Central memory CD4-positive, alpha-beta T cell (primary cell): Measurements from ENCODE around the gene ID3.
"Not testable (repeated sequence)": the region's sequence is repeated elsewhere in the genome, so short reads cannot be mapped to it uniquely, and the experiment has no call there.

Source experiments
- DNase-seq: peaks from one replicate; pipeline ENCODE4 v3.0.0; 2022

Gene ID3

DNA sequence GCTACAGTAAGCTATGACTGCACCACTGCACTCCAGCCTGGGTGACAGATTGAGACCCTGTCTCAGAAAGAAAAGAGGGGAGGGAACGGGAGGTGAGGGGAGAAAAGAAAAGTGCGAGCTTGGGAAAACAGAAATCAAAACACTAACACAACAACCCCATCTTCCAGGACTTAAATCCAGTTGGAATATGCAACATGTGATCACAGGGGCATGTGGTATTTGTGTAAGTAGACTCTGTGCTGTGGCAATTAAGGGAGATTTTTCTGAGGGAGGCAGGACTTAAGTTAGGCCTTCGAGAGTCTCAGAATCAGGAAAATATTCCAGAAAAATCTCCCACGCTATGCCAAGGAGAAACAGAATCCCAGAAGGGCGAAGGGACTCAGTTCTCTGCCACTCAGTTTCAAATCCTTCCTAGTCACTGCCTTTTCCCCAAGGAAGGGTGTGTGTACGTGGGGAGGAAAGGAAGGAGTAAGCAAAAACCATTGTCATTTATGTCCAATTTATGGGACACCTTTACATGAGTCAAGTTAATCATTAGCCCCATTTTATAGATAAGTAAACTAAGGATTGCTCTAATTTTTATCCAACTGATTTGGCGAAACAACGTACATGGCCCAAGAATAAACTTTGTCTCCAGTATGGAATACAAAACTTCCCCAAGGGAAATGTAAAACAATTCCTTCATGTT lies 12.3 kb downstream of the ID3 start:
- no peak for DNase-seq

DNA sequence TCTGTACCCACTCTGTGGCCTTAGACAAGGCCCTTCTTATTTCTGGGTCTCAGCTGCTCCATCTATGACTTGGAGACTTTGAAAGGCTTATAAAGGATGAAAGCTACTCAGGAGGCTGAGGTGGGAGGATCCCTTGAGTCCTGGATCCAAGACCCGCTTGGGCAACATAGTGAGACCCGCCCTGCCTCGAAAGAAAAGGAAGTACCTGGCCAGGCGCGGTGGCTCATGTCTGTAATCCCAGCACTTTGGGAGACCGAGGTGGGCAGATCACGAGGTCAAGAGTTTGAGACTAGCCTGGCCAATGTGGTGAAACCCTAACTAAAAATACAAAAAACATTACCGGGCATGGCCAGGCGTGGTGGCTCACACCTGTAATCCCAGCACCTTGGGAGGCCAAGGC lies 13.4 kb downstream of the ID3 start:
- DNase-seq = no peak

DNA sequence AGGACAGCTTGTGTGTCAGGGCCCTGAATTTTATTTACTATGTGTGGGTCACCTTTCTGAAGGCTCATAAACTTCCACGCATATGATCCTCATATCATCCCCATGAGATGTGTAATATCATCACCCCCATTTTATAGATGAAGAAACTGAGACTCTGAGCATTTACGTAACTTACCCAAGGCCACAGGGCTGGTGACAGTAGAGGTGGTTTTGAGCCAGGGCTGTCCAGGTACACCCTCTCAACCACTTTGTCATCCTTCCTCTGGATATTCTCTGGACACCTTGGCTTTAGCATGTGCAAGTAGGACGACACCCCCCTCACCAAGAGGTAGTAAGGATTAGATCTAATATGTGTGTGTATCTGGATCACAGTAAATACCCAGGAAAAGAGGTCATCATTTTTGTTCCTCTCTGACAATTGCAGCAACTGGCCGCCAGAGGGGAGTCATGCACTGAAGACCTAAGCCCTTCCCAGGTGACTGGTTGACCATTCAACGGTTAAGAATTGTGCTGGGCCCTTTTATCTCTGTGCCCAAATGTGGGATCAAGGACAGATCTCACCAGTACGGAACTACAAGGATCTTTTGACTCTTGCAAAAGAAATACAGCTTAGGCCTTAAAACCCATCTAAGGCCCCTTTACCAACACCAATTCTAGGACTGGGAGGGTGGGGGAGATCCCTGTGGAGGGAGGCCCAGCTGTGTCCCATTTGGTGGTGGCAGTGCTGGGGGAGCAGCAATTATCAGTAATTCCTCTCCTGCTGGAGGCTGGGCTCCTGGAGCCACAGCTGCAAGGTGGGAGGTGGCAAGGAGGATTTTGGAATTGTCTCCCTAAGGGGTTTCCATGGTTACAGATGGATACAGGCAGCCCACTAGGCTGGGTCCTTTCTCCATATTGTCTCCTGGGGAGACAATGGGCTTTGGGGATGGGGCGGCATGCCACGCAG lies 14.6 kb downstream of the ID3 start:
- DNase-seq = peak; percentile 46

DNA sequence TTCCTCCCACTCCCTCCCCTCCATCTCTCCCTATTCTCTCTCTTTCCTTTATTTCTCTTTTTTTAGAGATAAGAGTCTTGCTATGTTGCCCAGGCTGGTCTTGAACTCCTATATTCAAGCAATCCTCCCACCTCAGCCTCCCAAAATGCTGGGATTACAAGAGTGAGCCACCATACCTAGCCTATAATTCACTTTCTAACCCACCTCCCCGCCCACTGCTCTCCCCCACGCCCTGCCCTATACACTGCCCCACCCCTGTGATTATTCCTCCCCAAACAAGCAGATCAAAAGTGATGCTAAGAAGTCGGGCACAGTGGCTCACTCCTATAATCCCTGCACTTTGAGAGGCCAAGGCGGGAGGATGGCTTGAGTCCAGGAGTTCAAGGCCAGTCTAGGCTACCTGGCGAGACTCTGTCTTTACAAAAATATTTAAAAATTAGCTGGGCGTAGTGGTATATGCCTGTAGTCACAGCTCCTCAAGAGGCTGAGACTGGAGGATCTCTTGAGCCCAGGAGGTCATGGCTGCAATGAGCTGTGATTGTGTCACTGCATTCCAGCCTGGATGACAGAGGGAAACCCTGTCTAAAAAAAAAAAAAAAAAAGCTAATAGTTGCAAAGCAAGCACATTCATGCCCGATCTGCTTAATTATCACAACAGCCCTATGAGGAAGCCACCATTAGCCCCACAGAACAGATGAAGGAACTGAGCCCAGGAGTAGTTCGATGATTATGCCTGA lies 15.4 kb downstream of the ID3 start:
- no peak for DNase-seq

DNA sequence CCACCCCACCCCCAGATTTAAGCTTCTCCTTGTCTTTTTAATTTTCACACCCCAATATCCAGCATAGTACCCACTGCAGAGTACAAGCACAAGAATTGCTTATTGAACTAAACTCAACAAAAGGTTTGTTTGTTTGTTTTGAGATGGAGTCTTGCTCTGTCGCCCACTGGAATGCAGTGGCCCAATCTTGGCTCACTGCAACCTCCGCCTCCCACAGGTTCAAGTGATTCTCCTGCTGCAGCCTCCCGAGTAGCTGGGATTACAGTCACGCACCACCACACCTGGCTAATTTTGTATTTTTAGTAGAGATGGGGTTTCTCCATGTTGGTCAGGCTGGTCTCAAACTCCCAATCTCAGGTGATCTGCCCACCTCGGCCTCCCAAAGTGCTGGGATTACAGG lies 16.4 kb downstream of the ID3 start:
- not testable (repeated sequence) for DNase-seq

DNA sequence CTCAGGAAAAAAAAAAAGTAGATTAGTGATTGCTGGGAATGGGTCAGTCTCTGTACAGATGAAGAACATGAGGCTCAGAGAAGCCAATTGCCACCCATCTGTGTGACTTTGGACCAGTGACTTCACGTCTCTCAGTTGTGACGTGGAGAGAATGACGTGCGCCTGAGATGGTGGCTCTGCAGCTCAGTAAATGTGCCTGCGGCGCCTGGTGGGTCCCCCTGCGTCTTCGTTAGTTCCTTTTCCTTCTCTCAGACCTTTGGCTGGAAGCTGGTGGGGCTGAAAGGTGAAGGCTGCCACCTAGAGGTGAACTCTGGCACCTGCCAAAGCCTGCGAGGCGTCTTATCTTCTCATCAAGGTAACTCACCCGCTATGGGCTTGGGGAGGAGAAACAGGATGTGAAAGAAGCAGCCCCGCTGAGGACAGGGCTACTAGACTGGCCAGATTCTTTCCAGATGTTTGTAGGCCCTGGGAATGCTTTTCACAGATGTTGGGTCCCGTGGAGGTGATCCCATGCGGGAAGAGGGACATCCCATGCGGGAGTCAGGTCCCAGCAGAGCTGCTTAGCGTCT lies 19.5 kb downstream of the ID3 start:
- DNase-seq = peak; percentile 91

DNA sequence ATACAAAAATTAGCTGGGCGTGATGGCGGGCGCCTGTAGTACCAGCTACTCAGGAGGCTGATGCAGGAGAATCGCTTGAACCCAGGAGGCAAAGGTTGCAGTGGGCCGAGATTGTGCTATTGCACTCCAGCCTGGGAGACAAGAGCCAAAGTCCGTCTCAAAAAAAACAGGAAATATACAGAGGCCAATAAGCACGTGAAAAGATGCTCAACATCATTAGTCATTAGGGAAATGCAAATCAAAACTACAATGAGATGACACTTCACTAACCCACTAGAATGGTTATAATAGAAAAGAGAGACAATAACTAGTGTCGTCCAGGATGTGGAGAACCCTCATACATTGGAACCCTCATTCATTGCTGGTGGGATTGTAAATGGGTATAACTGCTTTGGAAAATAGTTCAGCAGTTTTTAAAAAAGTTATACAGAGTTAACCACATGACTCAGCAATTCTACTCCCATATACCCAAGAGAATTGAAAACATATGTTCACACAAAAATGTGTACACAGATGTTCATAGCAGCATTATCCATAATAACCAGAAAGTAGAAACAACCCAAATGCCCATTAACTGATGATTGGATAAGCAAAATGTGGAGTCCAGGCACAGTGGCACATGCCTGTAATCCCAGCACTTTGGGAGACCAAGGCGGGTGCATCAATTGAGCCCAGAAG lies 21.9 kb downstream of the ID3 start:
- no peak for DNase-seq

DNA sequence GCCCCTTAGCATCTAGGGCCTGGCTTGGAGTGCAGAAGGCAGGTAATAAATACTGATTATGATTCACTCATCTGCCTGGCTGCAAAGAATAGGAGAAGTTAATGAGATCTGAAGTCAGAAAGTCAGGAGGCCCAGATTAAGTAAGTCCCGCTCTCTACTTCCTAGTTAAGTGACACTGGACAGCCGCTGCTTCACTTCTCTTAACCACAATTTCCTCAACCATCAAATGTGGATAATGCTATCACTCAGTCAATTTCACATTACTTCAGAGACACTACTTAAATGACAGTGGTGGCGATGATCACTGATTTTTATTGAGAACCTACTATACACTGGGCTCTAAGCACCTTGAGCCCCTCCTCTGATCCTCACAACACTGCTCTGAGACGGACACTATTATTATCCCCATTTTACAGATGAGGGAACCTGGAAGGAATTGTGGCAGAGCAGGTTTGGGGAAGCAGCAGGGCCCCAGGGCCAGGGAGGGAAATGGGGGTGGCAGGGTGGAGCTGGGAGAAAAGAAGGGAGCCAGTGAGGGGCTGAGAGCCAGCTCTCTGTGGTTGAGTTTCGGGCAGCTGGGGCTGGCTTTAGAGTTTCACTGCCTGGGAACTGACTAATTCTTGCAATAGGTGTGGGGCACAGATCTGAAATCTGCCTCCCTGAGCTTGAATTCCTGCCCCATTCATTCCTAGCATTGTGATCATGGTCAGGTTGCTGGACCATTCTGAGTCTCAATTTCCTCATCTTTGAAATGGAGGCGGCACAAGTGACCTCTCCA lies 25.9 kb downstream of the ID3 start:
- DNase-seq = no peak

DNA sequence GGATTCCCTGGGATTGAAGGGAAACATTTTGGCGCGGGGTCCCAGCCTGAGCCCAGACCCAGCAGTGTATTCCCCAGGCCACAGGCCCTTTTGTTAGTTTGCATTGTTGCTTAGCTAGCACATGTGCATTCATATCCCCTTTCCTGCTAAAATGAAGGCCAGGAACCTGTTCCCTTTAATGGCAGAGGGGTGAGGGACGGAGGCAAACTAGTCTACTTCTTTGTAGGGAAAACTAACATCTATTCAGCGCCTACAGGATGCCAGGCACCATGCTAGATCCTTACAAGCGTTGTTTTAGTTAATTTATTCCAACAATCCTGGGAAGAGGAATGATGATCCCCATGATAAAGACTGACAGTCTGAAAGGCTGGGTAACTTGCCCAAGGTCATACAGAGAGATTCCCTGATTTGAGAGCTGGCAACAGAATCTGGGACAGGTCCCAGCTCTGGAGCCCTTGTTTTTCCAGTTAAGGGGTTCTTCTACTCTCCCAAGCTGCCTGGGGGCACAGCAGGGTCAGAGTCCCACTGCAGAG lies 27.7 kb downstream of the ID3 start:
- DNase-seq = no peak

DNA sequence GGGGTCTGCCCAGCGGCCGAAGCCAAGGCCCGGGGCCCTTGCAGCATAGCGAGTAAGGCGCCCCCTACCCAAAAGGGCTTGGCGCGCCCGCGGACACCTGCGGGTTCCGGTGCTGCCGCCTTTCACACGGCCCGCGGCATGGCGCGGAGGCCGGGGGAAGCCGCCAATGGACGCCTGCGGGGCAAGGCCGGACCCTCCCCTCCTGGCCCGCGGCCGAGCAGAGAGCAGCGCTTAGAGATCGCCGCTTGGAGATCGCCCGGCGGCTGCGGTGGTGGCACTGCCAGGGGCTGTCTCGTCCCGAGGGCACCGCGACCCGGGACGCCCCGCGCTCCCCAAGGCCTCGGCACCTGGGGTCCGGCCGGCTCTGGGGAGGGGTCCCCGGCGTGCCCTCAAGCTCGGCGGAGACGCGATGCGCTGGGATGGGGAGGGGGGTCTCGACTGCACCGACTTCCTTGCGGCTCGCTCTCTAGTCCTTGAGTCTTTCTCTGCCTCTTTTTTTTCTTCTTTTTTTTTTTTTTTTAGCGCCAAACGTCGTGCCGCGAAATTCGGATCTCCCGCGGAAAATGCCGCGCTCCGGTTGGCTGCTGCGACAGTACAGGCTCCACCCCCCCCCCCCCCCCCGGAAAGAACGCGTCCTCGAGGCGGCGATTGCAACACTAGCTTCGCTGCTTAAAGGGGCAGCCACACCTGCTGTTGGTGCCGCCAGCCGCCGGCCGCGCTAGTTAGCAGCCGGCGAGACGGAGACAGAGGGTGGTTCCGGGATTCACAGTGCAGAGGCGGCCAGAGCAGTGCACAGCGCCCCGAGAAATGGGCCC lies 28.3 kb downstream of the ID3 start, which contains the start of gene E2F2:
Gene E2F2, minus strand, starts transcription at position 487 of the 815 bp plus-strand sequence. Its CDS starts 440 bp downstream, at position 47.
- DNase-seq = peak; percentile 79

DNA sequence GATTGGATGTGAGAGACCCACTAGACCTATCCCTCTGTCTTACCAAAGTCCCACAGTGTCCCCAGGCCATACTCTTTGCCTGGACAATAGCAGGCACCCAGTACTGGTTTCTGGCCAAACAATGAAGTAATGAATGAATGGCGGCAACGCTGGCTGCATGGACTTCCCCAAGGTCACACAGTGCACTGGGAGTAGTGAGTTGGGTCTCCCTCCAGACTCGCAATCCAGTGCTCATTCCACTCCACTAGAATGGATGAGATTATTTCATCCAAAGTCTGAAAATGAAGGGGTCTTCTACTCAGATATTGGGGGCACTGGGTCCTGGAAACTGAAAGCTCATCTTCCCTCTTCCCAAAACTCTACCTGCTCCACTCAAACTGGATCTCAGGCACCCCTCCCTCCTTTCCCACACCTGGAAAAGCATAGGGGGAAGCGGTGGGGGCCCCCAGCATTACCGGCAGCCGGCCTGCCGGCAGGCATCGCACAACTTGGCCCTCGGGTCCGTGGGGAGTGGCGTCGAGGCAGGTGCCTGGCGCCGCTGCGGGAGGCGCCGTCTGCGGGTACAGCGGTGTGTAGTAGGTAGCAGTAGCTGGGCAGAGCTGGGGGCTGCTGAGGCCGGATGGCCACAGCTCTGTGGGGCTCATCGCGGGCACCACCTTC lies 29.1 kb downstream of the ID3 start:
- DNase-seq = no peak

DNA sequence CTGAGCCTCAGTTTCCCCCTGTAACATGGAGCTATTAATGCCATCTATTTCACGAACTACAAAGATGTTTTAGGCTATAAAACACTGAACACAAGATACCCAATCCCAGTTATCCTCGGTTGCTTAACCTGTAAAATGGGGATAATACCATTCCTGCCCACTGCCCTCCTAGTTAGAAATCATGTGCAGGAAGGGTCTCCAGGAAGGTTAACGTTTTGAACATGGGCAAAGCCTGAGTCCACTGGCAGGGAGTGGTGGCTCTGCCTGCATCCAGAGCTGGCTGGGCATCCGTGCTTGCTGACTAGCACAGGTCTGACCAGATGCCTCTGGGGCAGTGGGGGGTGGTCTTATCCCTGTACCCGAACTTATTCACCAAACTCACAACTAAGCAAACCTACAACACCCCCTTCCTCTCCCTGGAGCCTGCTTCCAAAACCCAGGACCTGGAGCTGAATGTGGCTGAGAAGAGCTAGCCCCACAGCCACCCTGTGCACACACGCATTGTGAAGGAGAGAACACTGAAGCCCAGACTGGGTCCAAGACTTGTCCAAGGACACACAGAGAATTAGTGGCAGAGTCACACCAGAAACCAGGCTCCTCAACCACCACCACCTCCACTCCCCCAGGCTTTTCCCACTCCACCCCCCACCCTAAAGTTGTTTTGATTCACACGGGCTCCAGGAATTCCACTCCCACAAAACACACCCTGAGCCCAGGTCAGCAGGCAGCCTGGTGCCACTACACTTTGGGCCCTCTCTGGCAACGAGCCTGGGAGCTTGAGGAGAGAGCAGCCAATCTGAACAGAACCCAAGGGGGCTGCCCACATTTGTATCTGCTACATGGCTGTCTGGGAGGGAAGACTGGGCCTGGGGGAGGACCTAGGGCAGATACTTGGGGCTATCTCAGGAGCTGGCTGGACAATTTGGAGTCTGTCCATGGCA lies 29.9 kb downstream of the ID3 start:
- DNase-seq = no peak

DNA sequence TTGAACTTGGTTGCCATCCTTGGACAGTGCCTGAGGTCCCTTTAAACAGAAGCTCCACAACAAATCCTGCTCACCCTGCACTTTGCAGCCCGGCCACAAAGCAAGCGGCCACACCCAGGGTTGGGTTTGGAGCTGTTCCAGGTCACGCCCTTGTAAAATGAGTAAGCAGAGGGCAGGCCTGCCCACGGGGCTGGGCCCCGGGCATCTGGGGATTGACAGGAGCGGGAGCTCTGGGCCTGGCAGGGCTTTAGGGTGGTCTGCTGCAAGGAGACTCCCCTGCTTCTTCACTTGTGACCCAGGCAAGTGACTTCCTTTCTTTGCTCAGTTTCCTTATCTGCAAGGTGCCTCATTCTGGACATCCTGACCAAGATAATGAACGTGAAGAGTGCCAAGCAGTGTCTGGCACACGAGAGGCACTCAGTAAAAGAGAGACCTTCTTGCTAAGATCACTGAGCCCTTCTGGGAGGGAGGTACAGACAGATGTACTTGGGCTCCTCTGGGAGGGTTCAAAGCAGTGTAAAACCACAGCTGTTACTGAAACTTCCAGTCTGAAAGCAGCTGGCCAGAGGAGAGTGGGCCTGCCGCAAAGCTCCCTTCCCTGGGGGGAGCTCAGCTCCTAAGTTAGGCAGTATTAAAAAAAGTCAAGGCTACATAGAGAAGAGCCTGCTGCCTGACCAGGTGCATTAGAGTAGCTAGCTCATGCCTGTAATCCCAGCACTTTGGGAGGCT lies 30.9 kb downstream of the ID3 start:
- peak; percentile 77 for DNase-seq

DNA sequence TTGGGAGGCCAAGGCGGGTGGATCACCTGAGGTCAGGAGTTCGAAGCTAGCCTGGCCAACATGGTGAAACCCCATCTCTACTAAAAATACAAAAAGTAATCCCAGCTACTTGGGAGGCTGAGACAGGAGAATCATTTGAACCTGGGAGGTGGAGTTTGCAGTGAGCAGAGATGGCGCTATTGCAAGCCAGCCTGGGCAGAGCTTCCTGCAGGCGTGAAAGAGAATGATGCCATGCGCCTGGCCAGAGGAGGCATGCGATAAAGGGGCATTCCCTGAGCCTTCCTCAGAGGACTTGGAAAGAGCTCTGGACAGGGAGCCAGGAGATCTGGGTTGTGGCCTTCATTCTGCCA lies 31.4 kb downstream of the ID3 start:
- DNase-seq = no peak

DNA sequence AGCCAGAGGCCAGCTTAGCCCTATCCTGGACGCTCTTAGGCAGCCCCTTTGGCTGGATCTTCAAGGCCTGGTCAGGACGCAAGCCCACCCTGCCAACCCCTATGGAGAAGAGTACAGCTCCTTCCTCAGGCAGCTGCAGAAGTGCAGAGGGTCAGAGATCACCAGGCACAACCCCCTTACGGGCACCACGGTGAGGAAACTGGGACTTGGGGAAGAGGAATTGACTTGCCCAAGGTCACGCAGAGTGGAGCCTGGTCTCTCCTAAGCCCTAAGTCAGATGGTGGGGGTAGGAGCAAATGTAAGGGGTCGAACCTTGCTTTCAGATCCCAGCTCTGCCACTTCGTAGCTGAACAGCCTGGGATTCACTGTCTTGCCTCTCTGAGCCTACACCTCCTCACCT lies 31.9 kb downstream of the ID3 start:
- no peak for DNase-seq

DNA sequence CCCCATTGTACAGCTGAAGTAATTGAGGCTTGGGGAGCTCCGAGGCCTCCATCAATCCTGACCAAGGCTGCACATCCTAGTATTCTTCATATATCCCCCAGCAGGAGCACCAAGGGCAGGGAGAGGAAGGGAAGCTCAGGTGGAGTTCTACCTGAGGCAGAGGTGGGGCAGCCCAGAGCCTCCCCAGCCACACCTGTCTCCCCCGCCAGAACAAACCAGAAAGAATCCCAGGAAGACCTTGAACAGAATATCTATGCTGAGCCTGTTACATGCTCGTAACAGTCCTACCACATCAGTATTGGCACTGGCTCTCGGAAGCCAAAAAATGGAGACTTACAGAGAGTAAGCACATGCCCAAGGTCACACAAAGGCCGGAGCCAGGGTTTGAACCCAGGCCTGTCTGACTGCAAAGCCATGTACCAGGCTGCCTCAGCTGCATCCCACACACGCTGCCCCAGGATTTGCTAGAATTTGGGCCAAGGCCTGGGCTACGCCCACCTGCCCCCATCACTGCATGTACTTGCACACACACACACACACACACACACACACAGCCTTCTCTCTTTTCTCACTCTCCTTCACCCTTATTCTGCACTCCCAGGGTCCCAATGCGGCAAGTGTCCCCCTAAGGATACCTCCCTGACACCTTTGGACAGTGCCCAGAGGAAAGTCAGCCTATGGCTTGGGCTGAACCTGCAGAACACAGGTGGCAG lies 32.8 kb downstream of the ID3 start:
- DNase-seq = no peak

DNA sequence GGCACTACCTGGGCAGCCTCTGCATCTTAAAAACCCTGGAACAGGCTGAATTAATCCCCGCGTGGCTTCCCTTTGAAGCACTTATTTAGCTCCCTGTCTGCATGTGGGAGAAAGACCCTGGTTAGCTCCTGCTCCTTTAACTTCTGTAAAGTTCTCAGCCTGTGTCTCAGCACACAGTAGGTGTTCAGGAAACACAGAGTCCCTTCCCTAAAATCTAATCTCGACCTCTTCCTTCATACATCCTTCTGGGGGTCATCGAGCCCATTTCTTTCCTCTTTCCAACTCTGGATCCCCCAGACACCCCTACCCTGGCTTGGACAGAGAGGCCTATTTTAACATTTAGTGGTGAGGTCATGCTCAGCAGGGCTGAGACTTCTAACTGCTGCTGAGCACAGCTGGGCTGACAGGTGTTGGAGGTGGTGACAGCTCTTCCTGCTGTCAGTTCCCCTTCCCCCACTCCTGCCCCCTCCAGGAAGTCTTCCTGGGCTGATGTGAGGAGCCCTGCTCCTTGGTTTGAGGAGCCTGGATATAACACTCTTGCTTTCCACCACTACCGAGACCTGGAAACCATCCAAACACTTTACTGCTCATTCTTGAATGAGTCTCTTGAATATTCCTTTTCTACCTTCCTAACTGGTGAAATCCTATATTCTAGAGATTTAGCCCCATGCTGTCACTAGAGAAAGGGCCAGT lies 33.6 kb downstream of the ID3 start:
- no peak for DNase-seq
